Sigmoid colon (tissue), 7 donors: Measurements from ENCODE around the gene TUBA4B. TPM values are rescaled to one million over a fixed set of nuclear protein-coding genes. Genes with fewer than 3 reads are reported as not detected.

Source experiments
- DNase-seq: peaks from one replicate; pipeline ENCODE4 v3.0.0-alpha.2; 2019
- H3K27ac ChIP-seq, 4 donors: fragments of 200-600 bp; sonication (generic); one replicate each; pipeline ENCODE4 v1.5.1; 2016 to 2019; ENCODE audit warnings: mild to moderate bottlenecking in 1 of 4
- H3K27me3 ChIP-seq, 3 donors: fragments of 200-600 bp; sonication (generic); one replicate each; pipeline ENCODE4 v1.5.1; 2019; ENCODE audit warnings: mild to moderate bottlenecking in 1 of 3
- H3K36me3 ChIP-seq, 4 donors: fragments of 200-600 bp; sonication (generic); one replicate each; pipeline ENCODE4 v1.5.1; 2016 to 2019
- H3K4me1 ChIP-seq, 4 donors: fragments of 200-600 bp; sonication (generic); one replicate each; pipeline ENCODE4 v1.5.1; 2017 to 2019
- H3K4me3 ChIP-seq, 4 donors: fragments of 200-600 bp; sonication (generic); one replicate each; pipeline ENCODE4 v1.5.1; 2017 to 2019; ENCODE audit warnings: mild to moderate bottlenecking in 2 of 4, moderate library complexity in 1 of 4
- H3K9me3 ChIP-seq, 4 donors: fragments of 200-600 bp in 3 of 4; sonication (generic) in 3 of 4; one replicate each; pipeline versions ENCODE4 v1.5.1 to v1.6.1; 2013 to 2019
- CTCF ChIP-seq, 4 experiments: fragments of 450-650 bp in 3 of 4; fragments of 200-600 bp in 1 of 4; IDR thresholded peaks; one replicate each; pipeline ENCODE4 v1.5.1; 2016 to 2019; ENCODE audit warnings: antibody characterized with exemption in 4 of 4, mild to moderate bottlenecking in 3 of 4, moderate library complexity in 2 of 4
- EP300 ChIP-seq, 4 donors: sonication (generic); formaldehyde crosslinking; IDR thresholded peaks; one replicate each; pipeline ENCODE4 v1.6.1; 2017; ENCODE audit warnings: antibody characterized with exemption in 4 of 4
- POLR2A ChIP-seq, 2 donors: fragments of 450-650 bp; IDR thresholded peaks; one replicate each; pipeline ENCODE4 v1.6.1; 2016; ENCODE audit warnings: antibody characterized with exemption in 2 of 2, mild to moderate bottlenecking in 2 of 2, moderate library complexity in 2 of 2
- POLR2AphosphoS5 ChIP-seq, 4 donors: sonication (generic); formaldehyde crosslinking; IDR thresholded peaks; one replicate each; pipeline ENCODE4 v1.6.1; 2017; ENCODE audit warnings: antibody characterized with exemption in 4 of 4
- WGBS, 2 donors: extraction: QIAGEN DNeasy Blood & Tissue Kit; methylation state at CpG; one replicate each; pipeline ENCODE4 v1.1.7; 2013; 5-methylcytosine and 5-hydroxymethylcytosine counted together
- intact Hi-C: fragments of 100-400 bp; cut with DNase I; formaldehyde crosslinking; loops from one replicate; pipeline ENCODE4 v1.15.1; 2023
- polyA plus RNA-seq, 3 donors: library from polyadenylated mRNA; stranded (reverse); fragments of 200-250 nt; gene quantifications; one replicate each; pipeline ENCODE4 v1.2.3, GENCODE V29; 2013
- total RNA-seq, 4 donors: library from RNA; depleted of rRNA; stranded (reverse); fragments of >200 nt; gene quantifications; one replicate each; pipeline ENCODE4 v1.1.0, GENCODE V29; 2016
- donor health status: healthy with polysubstance abuse.
- donor health status: Bipolar disorder and iron deficiency.
- donor health status: healthy.

TUBA4B gene
- total and polyA plus RNA-seq, 7 donors, result not detected

GRCh38 chr2:219279916-219280516 lies 27.0 kb downstream of the TUBA4B start:
- Histone ChIP-seq H3K27ac (peak overlapping the region; percentile 94 to 99 (median 95)), H3K4me1 (peaks cover 0 to 41% (median 35%) of the 10 kb centered on the region in 4 donors), H3K9me3 (no peaks in the 10 kb centered on the region), H3K27me3 (no peaks in the 10 kb centered on the region), H3K36me3 (peaks cover 16 to 47% (median 37%) of the 10 kb centered on the region in 4 donors), H3K4me3 (peak overlapping the region; percentile 72 to 86 (median 75))
- intact Hi-C loops, result loop anchor here (1.0 to 5.0 kb wide), 5 partner anchors 14 to 107 kb away; partner anchors contain the start of genes ABCB6, CNPPD1, DNPEP and TUBA4A
- peak; percentile 66 for DNase-seq
- no peak for TF ChIP-seq POLR2A (IDR thresholded peaks at IDR 0.05)
- TF ChIP-seq POLR2AphosphoS5 (IDR thresholded peaks at IDR 0.05), result peak in 2 of 4 donors; percentile 36 to 63
- 52 to 54% methylated on average over 12 of the region's 12 CpGs for WGBS, 2 donors

DNA sequence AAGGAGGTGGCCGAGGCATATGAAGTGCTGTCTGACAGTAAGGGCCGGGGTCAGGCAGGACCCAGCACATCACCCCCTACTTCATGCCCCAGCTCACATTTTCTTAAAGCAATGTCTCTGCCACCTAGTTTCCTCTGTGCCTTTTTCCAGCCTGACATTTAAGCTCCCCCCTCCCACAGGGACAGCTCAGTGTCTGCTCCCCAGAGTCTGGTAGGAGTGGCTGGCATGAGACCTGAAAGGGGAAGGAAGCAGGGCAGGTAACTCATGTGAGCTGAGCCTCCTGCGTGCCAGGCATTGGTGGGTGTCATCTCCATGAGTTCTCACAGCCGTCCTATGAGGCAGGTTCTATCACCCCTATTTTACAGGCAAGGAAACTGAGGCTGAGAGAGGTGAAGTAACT lies 27.6 kb downstream of the TUBA4B start:
- Histone ChIP-seq H3K27ac (peak overlapping the region; percentile 94 to 99 (median 95)), H3K9me3 (no peaks in the 10 kb centered on the region), H3K4me1 (peaks cover 0 to 40% (median 35%) of the 10 kb centered on the region in 4 donors), H3K27me3 (no peaks in the 10 kb centered on the region), H3K36me3 (peaks cover 22 to 54% (median 43%) of the 10 kb centered on the region in 4 donors), H3K4me3 (peak overlapping the region in 2 of 4 donors; percentile 78 to 86)
- WGBS, 2 donors, result 86 to 93% methylated on average over 4 of the region's 4 CpGs
- intact Hi-C loops, result no loop called here
- peak; percentile 50 for DNase-seq
- TF ChIP-seq CTCF (IDR thresholded peaks at IDR 0.05) (no peak), POLR2A (IDR thresholded peaks at IDR 0.05) (no peak), EP300 (IDR thresholded peaks at IDR 0.05) (no peak), POLR2AphosphoS5 (IDR thresholded peaks at IDR 0.05) (no peak)

- peaks cover 28 to 56% (median 45%) of the 10 kb centered on the region in 4 donors for H3K36me3 ChIP-seq
- H3K4me3 ChIP-seq, result no peak overlapping the region
- H3K9me3 ChIP-seq, result no peaks in the 10 kb centered on the region
- H3K27me3 ChIP-seq, result no peaks in the 10 kb centered on the region
- peaks cover 0 to 40% (median 35%) of the 10 kb centered on the region in 4 donors for H3K4me1 ChIP-seq
- no peak for TF ChIP-seq POLR2A (IDR thresholded peaks at IDR 0.05)
- no peak for TF ChIP-seq CTCF (IDR thresholded peaks at IDR 0.05)
- TF ChIP-seq POLR2AphosphoS5 (IDR thresholded peaks at IDR 0.05), result no peak
- TF ChIP-seq EP300 (IDR thresholded peaks at IDR 0.05), result no peak
- DNase-seq, result peak; percentile 59
- 68 to 82% methylated on average over 8 of the region's 8 CpGs for WGBS, 2 donors
- H3K27ac ChIP-seq, result peak overlapping the region in 3 of 4 donors; percentile 3 to 99 (median 94)
- intact Hi-C loops, result no loop called here
Observed at GRCh38 chr2:219281588-219281987, 28.5 kb downstream of the TUBA4B start.

- intact Hi-C loops, result no loop called here
- TF ChIP-seq POLR2AphosphoS5 (IDR thresholded peaks at IDR 0.05) (no peak), EP300 (IDR thresholded peaks at IDR 0.05) (no peak), POLR2A (IDR thresholded peaks at IDR 0.05) (no peak), CTCF (IDR thresholded peaks at IDR 0.05) (no peak)
- Histone ChIP-seq H3K27ac (peak overlapping the region in 3 of 4 donors; percentile 5 to 23 (median 5)), H3K36me3 (peaks cover 28 to 56% (median 45%) of the 10 kb centered on the region in 4 donors), H3K4me3 (no peak overlapping the region), H3K9me3 (no peaks in the 10 kb centered on the region), H3K27me3 (no peaks in the 10 kb centered on the region), H3K4me1 (peaks cover 0 to 40% (median 35%) of the 10 kb centered on the region in 4 donors)
- 91 to 96% methylated on average over 5 of the region's 5 CpGs for WGBS, 2 donors
- DNase-seq, result peak; percentile 10
Observed at GRCh38 chr2:219282375-219282774, 29.3 kb downstream of the TUBA4B start.

DNA sequence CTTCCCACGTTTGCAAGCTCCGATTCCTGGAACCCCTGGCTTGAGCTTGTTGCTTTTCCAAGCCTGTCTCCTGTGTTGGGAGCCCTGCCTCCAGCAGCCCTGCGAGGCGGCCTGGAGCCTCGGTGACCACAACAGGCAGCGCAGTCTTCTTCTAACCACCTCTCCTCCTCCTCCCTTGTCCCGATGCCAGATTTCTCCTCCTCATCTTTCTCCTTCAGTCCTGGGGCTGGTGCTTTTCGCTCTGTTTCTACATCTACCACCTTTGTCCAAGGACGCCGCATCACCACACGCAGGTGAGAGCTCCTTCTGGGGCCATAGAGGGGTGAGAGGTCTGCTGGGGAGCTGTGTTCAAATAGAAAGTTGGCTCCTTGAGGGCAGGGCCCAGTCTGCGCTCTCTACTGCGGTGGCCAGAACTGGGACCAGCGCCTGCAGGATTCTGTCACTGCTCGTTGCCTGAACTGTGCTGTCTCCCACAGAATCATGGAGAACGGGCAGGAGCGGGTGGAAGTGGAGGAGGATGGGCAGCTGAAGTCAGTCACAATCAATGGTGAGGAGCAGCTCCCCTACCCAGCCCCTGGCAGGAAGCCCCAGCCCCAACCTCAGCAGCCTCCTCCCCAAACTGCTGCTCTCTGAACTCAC lies 30.0 kb downstream of the TUBA4B start:
- peaks cover 0 to 36% (median 28%) of the 10 kb centered on the region in 4 donors for H3K4me1 ChIP-seq
- H3K27ac ChIP-seq, result peak overlapping the region in 3 of 4 donors; percentile 5 to 23 (median 5)
- DNase-seq, result peak; percentile 46
- 92 to 96% methylated on average over 17 of the region's 17 CpGs for WGBS, 2 donors
- TF ChIP-seq POLR2A (IDR thresholded peaks at IDR 0.05) (no peak), CTCF (IDR thresholded peaks at IDR 0.05) (no peak), POLR2AphosphoS5 (IDR thresholded peaks at IDR 0.05) (no peak), EP300 (IDR thresholded peaks at IDR 0.05) (no peak)
- no peak overlapping the region for H3K4me3 ChIP-seq
- H3K27me3 ChIP-seq, result no peaks in the 10 kb centered on the region
- peaks cover 28 to 56% (median 45%) of the 10 kb centered on the region in 4 donors for H3K36me3 ChIP-seq
- no peaks in the 10 kb centered on the region for H3K9me3 ChIP-seq
- intact Hi-C loops, result no loop called here
